ENCODE data around the gene TIMM23B.
"Not testable (repeated sequence)": the region's sequence is repeated elsewhere in the genome, so short reads cannot be mapped to it uniquely, and the experiment has no call there.

DNA sequence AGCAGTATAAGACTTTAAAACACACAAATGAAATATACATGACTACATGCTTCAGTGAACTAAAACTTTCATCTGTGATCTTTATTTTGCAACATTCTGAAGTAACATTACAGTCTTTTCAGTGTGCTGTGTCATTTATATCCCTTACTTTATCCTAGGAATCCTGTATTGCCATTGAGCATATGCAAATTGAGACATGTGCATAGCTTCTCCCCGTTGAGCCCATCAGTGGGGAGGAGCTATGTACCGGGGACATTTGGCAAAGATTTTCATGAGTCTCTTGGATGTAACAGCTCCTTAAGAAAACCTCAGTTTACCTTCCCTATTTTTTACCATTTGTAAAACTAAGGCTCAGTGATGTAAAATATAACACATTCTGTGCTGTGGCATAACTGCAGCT, 29.6 kb downstream of the TIMM23B start:
- TF ChIP-seq, protein P1, sequence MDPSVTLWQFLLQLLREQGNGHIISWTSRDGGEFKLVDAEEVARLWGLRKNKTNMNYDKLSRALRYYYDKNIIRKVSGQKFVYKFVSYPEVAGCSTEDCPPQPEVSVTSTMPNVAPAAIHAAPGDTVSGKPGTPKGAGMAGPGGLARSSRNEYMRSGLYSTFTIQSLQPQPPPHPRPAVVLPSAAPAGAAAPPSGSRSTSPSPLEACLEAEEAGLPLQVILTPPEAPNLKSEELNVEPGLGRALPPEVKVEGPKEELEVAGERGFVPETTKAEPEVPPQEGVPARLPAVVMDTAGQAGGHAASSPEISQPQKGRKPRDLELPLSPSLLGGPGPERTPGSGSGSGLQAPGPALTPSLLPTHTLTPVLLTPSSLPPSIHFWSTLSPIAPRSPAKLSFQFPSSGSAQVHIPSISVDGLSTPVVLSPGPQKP (IDR thresholded peaks at IDR 0.05; ENCODE audit: low read depth, low read length): not testable (repeated sequence)
- TF ChIP-seq, protein P2, sequence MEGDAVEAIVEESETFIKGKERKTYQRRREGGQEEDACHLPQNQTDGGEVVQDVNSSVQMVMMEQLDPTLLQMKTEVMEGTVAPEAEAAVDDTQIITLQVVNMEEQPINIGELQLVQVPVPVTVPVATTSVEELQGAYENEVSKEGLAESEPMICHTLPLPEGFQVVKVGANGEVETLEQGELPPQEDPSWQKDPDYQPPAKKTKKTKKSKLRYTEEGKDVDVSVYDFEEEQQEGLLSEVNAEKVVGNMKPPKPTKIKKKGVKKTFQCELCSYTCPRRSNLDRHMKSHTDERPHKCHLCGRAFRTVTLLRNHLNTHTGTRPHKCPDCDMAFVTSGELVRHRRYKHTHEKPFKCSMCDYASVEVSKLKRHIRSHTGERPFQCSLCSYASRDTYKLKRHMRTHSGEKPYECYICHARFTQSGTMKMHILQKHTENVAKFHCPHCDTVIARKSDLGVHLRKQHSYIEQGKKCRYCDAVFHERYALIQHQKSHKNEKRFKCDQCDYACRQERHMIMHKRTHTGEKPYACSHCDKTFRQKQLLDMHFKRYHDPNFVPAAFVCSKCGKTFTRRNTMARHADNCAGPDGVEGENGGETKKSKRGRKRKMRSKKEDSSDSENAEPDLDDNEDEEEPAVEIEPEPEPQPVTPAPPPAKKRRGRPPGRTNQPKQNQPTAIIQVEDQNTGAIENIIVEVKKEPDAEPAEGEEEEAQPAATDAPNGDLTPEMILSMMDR (IDR thresholded peaks at IDR 0.05 in 2 of 3, conservative IDR thresholded peaks at IDR 0.05 in 1 of 3; ENCODE audit: control insufficient read depth in 2 of 3, extremely low read depth in 1 of 3, insufficient read depth in 1 of 3, low read depth in 3 of 3, low read length in 3 of 3): not testable (repeated sequence)
- TF ChIP-seq CHD4 (IDR thresholded peaks at IDR 0.05); BRCA1 (IDR thresholded peaks at IDR 0.05; ENCODE audit: low read depth, low read length); CEBPB (IDR thresholded peaks at IDR 0.05; ENCODE audit: borderline replicate concordance in 1 of 2, low read depth in 2 of 2, low read length in 2 of 2); RAD21 (IDR thresholded peaks at IDR 0.05; ENCODE audit: insufficient read depth, low read depth, low read length); CBX3 (IDR thresholded peaks at IDR 0.05; ENCODE audit: borderline replicate concordance, low read depth); MEF2A (IDR thresholded peaks at IDR 0.05; ENCODE audit: insufficient read depth, low read depth, low read length); POLR2A (IDR thresholded peaks at IDR 0.05; ENCODE audit: low read depth, low read length): not testable (repeated sequence)
- TF ChIP-seq, protein P3, sequence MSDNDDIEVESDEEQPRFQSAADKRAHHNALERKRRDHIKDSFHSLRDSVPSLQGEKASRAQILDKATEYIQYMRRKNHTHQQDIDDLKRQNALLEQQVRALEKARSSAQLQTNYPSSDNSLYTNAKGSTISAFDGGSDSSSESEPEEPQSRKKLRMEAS (IDR thresholded peaks at IDR 0.05; ENCODE audit: low read depth, low read length): not testable (repeated sequence)
- TF ChIP-seq, protein P4, sequence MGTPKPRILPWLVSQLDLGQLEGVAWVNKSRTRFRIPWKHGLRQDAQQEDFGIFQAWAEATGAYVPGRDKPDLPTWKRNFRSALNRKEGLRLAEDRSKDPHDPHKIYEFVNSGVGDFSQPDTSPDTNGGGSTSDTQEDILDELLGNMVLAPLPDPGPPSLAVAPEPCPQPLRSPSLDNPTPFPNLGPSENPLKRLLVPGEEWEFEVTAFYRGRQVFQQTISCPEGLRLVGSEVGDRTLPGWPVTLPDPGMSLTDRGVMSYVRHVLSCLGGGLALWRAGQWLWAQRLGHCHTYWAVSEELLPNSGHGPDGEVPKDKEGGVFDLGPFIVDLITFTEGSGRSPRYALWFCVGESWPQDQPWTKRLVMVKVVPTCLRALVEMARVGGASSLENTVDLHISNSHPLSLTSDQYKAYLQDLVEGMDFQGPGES (IDR thresholded peaks at IDR 0.05): not testable (repeated sequence)

Measured in GM12878 (cell line).